Stimulated activated CD8-positive, alpha-beta memory T cell treated with anti-CD3 and anti-CD28 coated beads, Interleukin-4, amount 100 ng/mL, for 1 hour (primary cell): ENCODE data around the gene STARD6.
A peak's percentile ranks its signal among the peaks of the same experiment; 100 is the strongest.
"Not testable (repeated sequence)": the region's sequence is repeated elsewhere in the genome, so short reads cannot be mapped to it uniquely, and the experiment has no call there.

Experiments used
- DNase-seq, 2 donors: peaks; one replicate each; pipeline ENCODE4 v3.0.0-alpha.2; 2020; ENCODE audit warnings: low read depth in 2 of 2, low spot score in 1 of 2

The STARD6 gene

GRCh38 chr18:54357660-54358494, at the start of gene STARD6, which contains the start of gene C18orf54:
Gene STARD6 (minus strand): TSS chr18:54357858. CDS start chr18:54354573, 3,285 bp downstream.
Gene C18orf54 (plus strand): TSS chr18:54357906. CDS start chr18:54360573, 2,667 bp downstream.
- peak; percentile 66 to 81 for DNase-seq

- no peak for DNase-seq
Measured at GRCh38 chr18:54405290-54405689, 47.6 kb upstream of the STARD6 start.

GRCh38 chr18:54396760-54397159, 39.1 kb upstream of the STARD6 start:
- no peak for DNase-seq

GRCh38 chr18:54393648-54394294, 36.1 kb upstream of the STARD6 start:
- DNase-seq: no peak

DNA sequence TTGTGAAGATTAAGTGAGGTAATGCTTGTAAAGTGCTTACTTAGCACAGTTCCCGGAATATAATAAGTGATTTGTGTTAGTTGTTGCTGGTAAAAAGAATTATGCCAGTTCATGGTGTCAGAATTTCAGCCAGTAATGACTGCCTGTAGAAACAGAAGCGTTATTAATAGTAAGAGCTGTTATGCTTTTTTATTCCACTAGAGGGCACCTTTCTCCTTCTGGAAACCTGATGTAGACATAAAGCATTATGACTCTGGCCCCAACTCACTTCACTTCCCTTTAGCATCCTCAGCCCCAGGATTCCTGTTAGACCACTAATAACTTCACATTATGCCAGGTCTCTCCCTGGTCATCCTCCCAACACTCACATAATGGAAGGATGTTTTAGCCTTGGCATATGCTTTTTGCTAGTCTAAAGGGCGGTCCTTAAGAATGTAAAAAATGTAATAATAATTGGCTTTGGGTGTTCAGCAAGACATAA, 34.9 kb upstream of the STARD6 start:
- DNase-seq: no peak

DNA sequence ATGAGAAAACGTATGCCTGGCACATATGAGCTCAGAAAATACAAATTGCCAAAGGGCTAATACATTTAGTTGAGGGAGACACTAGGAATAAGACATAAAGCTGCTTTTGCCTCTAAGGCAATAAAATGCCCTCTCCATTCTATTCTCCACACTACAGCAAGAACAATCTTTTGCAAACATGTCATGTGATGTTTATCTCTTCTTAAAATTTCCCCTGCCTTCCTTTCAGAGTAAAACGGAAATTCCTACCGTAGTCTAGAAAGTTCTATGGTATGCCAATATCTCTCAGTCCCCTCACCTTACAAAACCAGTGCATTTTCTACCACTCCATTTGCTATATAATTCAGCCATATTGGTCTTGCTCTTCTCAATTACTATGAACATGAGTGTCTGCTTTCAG, 33.2 kb upstream of the STARD6 start:
- no peak for DNase-seq

DNA sequence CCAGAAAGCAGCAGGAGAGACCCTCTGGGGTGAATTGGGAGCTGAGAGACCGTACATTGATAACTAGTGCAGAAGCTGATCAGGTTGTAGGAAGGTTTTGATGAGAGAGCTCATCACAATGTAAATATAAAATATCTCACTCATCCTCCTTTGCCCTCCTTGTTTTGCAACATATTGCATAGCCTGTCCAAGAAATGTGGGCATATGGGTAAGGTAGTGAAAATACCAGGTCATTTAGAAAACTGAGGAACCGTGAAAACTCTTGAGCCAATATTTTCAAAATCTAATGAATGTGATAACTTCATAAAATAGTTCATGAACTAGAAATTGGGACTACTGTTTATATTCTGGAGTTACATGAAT, 31.5 kb upstream of the STARD6 start:
- no peak for DNase-seq

GRCh38 chr18:54388203-54389142, 30.8 kb upstream of the STARD6 start:
- DNase-seq: no peak

- no peak for DNase-seq
Measured at GRCh38 chr18:54387631-54388030, 30.0 kb upstream of the STARD6 start.

DNA sequence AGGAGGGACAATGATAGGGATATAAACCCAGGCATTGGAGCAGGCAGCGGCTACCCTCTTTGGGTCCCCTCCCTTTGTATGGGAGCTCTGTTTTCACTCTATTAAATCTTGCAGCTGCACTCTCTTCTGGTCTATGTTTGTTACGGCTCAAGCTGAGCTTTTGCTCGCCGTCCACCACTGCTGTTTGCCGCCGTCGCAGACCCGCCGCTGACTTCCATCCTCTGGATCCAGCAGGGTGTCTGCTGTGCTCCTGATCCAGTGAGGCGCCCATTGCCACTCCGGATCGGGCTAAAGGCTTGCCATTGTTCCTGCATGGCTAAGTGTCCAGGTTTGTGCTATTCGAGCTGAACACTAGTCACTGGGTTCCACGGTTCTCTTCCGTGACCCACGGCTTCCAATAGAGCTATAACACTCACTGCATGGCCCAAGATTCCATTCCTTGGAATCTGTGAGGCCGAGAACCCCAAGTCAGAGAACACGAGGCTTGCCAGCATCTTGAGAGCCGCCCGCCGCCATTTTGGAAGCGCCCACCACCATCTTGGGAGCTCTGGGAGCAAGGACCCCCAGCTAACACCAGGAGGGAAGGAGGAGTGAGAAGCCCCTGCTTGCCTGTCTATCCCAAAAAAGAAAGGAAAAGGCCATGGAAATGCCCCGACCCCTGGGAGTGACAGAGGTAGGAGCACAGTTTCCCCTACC, 29.3 kb upstream of the STARD6 start:
- DNase-seq: not testable (repeated sequence)

- no peak for DNase-seq
Measured at GRCh38 chr18:54386043-54386442, 28.4 kb upstream of the STARD6 start.

DNA sequence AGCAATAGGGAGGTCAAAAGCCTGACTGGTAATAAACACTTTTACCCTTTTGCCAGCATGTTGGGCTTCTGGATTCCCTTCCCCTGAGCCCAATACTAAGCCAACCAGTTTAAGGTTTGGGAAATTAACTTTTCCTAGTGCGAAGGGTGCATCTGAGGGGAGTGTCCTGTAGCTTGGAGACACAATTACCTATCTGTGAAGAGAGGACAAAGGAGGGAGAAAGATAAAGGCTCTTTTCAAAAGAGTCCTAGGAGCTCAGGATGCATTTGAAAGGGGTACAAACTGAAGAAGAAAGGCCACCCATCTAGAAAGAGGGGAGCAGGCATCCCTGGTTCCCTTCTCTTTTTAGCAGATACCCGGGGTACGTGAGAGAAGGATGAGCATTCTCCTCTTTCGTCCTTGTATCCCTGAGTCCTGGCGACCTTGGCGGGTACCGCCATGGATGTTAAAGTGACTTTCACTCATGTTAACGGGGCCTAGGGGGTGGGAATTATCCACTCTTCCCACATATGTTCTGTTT, 25.1 kb upstream of the STARD6 start:
- DNase-seq: no peak

- DNase-seq: no peak
Measured at GRCh38 chr18:54382076-54382475, 24.4 kb upstream of the STARD6 start.

GRCh38 chr18:54381640-54382039, 24.0 kb upstream of the STARD6 start:
- DNase-seq: no peak

- DNase-seq: no peak
Measured at GRCh38 chr18:54378057-54378456, 20.4 kb upstream of the STARD6 start.

- DNase-seq: no peak
Measured at GRCh38 chr18:54360406-54360805, 2.7 kb upstream of the STARD6 start.

DNA sequence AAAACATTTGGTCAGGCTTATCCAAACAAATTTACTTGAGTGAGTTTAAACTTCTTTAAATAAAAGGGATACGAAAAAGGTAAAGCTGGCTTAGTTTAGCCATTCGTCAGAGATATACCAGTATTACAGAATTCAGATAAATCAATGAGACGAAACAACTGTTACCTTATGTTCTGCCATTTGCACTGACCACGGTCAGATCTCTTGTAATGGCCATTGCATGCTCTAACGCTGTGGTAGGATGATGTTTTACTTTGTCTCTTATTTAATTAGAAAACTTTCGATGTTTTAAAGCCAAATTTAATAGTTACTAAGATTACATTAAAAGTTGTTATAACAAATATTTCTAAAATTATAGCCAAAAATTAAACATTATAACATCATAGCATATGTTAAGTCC, 1.6 kb upstream of the STARD6 start:
- no peak for DNase-seq

GRCh38 chr18:54358495-54359040, 910 bp upstream of the STARD6 start:
- DNase-seq: no peak

DNA sequence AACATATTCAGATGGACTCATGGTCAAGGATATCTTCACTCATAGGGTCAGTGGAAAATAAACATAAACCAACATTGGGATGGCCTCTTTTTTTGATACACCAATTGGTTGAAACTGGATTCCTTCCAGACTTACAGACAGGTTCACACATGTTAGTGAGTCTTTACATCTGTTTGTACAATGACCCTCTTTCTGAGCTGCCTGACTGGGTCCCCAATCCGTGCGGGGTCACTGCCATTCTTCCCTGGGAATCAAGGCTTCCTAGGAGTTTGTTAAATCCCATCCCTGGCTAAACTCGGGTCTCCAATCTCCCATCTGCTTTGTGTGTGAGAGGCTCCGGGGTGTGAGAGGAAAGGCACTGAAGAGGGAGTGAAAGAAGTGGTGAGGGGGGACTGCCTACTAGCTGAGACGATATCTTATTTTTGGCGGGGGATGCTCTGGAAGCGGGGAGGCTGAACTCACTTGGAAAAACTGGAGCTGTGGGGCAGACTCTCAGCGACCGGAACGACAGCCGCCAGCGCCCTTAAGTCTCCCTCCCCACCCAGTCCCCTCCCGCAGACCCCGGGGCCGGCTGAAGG, 487 bp downstream of the STARD6 start:
- DNase-seq: no peak

DNA sequence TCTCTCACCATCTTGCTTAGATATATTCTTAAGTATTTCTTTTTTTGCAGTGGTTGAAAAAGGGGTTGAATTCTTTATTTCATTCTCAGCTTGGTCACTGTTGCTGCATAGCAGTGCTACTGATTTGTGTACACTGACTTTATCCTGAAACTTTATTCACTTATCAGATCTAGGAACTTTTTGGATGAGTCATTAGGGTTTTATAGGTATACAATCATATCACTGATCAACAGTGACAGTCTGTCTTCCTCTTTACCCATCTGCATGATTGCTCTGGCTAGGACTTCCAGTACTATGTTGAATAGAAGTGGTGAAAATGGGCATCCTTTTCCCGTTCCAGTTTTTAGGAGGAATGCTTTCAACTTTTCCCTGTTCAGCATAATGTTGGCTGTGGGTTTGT, 6.5 kb downstream of the STARD6 start:
- no peak for DNase-seq
